ENCODE results near the gene PSMB2. TPM values are rescaled to one million over a fixed set of nuclear protein-coding genes. Genes with fewer than 3 reads are reported as not detected.

Gene PSMB2
- total RNA-seq, 1 experiment from 2014 or later: 82.6 TPM

- no peak for TF ChIP-seq CTCF (IDR thresholded peaks at IDR 0.05; ENCODE audit: unreplicated experiment)
- H3K4me3 Mint-ChIP-seq (ENCODE audit: unreplicated experiment): no peak overlapping the region
- peaks cover 29% of the 10 kb centered on the region for H3K36me3 Mint-ChIP-seq (ENCODE audit: insufficient read depth, unreplicated experiment)
- DNase-seq (ENCODE audit: unreplicated experiment): no peak
- ChIA-PET CTCF (interaction anchor here (0.5 to 4.6 kb wide), 8 partner anchors 111 to 388 kb away, joined by 3 to 53 read pairs (median 4); no protein-coding TSS in a partner anchor), POLR2A (interaction anchor here (0.5 to 1.6 kb wide), 3 partner anchors 154 to 207 kb away, joined by 3 to 4 read pairs (median 4); partner anchors contain the start of gene CLSPN)
- H3K27ac Mint-ChIP-seq (ENCODE audit: low read depth, unreplicated experiment): no peak overlapping the region
- intact Hi-C loops (cut with micrococcal nuclease): no loop called here
- H3K27me3 Mint-ChIP-seq (ENCODE audit: insufficient read depth, unreplicated experiment): no peaks in the 10 kb centered on the region
- no TSS peak for BruUV-seq (replicated peaks)
- peaks cover 33% of the 10 kb centered on the region for H3K4me1 Mint-ChIP-seq (ENCODE audit: insufficient read depth, unreplicated experiment)
- H3K9me3 Mint-ChIP-seq (ENCODE audit: unreplicated experiment): no peaks in the 10 kb centered on the region
These were observed 79.2 kb downstream of the PSMB2 start for GRCh38 chr1:35561972-35562680.

- POLR2A ChIA-PET: interaction anchor here (0.6 to 9.9 kb wide), 3 partner anchors 111 to 208 kb away, joined by 3 to 212 read pairs (median 4); partner anchors contain the start of gene CLSPN
- Mint-ChIP-seq H3K9me3 (ENCODE audit: unreplicated experiment) (no peaks in the 10 kb centered on the region), H3K36me3 (ENCODE audit: insufficient read depth, unreplicated experiment) (peaks cover 29% of the 10 kb centered on the region), H3K27ac (ENCODE audit: low read depth, unreplicated experiment) (peak overlapping the region; percentile 13), H3K4me3 (ENCODE audit: unreplicated experiment) (peak overlapping the region; percentile 64), H3K4me1 (ENCODE audit: insufficient read depth, unreplicated experiment) (peaks cover 36% of the 10 kb centered on the region), H3K27me3 (ENCODE audit: insufficient read depth, unreplicated experiment) (no peaks in the 10 kb centered on the region)
- no peak for TF ChIP-seq CTCF (IDR thresholded peaks at IDR 0.05; ENCODE audit: unreplicated experiment)
- intact Hi-C loops (cut with micrococcal nuclease): no loop called here
- no peak for DNase-seq (ENCODE audit: unreplicated experiment)
- BruUV-seq (replicated peaks): no TSS peak
- CTCF ChIA-PET: interaction anchor here (0.6 to 4.6 kb wide), 13 partner anchors 102 to 388 kb away, joined by 3 to 53 read pairs (median 4); no protein-coding TSS in a partner anchor
These were observed 79.9 kb downstream of the PSMB2 start for GRCh38 chr1:35561297-35561971.

GRCh38 chr1:35560256-35561225 is 80.8 kb downstream of the PSMB2 start:
- peak overlapping the region; percentile 64 for H3K4me3 Mint-ChIP-seq (ENCODE audit: unreplicated experiment)
- H3K27ac Mint-ChIP-seq (ENCODE audit: low read depth, unreplicated experiment): peak overlapping the region; percentile 13
- CTCF ChIA-PET: interaction anchor here (0.6 to 4.6 kb wide), 12 partner anchors 13 to 186 kb away, joined by 3 to 53 read pairs (median 4); no protein-coding TSS in a partner anchor
- intact Hi-C loops (cut with micrococcal nuclease): no loop called here
- POLR2A ChIA-PET: interaction anchor here (0.6 to 9.9 kb wide), 5 partner anchors 110 to 370 kb away, joined by 3 to 212 read pairs (median 3); partner anchors contain the start of gene CLSPN
- BruUV-seq (replicated peaks): no TSS peak
- H3K9me3 Mint-ChIP-seq (ENCODE audit: unreplicated experiment): no peaks in the 10 kb centered on the region
- H3K36me3 Mint-ChIP-seq (ENCODE audit: insufficient read depth, unreplicated experiment): peaks cover 29% of the 10 kb centered on the region
- peaks cover 44% of the 10 kb centered on the region for H3K4me1 Mint-ChIP-seq (ENCODE audit: insufficient read depth, unreplicated experiment)
- peak; percentile 49 for DNase-seq (ENCODE audit: unreplicated experiment)
- no peaks in the 10 kb centered on the region for H3K27me3 Mint-ChIP-seq (ENCODE audit: insufficient read depth, unreplicated experiment)
- TF ChIP-seq CTCF (IDR thresholded peaks at IDR 0.05; ENCODE audit: unreplicated experiment): no peak
